GM19240 (cell line): Measurements from ENCODE around the gene CSTF2T.

Experiments
- DNase-seq: peaks from one replicate; pipeline ENCODE4 v3.0.0; 2011; ENCODE audit warnings: low spot score; ENCODE audit not compliant: insufficient read length

Gene CSTF2T, protein sequence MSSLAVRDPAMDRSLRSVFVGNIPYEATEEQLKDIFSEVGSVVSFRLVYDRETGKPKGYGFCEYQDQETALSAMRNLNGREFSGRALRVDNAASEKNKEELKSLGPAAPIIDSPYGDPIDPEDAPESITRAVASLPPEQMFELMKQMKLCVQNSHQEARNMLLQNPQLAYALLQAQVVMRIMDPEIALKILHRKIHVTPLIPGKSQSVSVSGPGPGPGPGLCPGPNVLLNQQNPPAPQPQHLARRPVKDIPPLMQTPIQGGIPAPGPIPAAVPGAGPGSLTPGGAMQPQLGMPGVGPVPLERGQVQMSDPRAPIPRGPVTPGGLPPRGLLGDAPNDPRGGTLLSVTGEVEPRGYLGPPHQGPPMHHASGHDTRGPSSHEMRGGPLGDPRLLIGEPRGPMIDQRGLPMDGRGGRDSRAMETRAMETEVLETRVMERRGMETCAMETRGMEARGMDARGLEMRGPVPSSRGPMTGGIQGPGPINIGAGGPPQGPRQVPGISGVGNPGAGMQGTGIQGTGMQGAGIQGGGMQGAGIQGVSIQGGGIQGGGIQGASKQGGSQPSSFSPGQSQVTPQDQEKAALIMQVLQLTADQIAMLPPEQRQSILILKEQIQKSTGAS

DNA sequence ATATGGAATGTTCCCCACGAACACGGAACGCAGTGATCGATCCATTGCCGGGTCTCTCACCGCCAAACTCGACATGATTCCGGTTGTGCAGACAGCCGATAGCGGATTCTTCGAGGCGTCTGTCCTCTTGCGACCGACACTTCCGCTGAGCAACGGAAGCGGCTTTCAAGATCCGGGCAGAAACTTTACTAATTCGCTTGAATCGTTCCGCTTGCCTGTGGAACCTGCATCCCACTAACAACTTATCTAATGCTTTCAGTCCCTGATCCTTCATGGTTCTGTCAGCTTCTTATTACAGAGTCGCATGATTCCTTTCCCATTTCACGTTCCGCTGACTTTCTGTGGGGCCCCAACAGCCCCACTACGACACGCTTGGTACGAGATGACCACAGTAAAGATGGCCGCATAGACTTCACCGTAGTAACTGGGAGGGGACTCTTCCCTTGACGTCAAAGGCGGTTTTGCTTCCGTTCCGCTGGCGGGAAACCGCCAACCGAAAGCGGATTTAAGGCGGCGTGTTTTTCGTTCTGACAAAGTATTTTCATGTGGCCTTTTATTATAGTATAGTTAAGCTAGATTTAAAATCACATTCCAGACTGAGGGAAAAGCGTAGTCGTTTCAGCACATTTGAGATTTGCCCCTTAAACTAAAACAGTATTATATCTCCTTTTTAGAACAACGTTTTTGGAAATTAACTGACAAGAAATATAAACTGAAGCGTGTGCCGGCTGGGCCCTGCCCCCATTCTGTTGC, at the start of gene CSTF2T:
TSS of gene CSTF2T (minus strand) at position 121 of the 753 bp plus-strand sequence. CDS start at position 75, 46 bp downstream.
- DNase-seq = peak; percentile 25

DNA sequence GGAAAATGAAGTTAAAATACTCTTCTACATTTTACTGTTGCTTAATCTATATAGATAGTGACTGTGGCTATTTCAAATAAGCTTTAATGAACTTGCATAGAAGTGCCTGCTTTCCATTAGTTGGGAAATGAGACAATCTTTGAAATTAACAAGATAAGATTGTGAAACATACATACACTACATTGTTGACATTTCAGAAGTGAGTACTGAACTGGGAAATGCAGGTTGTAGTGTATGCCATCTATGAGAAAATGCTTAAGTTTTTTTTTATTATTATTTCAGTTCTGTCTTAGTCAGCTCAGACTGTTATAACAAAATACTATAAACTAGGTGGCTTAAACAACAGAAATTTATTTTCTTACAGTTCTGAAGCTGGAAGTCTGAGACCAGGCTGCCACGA, 49.6 kb upstream of the CSTF2T start:
- no peak for DNase-seq

DNA sequence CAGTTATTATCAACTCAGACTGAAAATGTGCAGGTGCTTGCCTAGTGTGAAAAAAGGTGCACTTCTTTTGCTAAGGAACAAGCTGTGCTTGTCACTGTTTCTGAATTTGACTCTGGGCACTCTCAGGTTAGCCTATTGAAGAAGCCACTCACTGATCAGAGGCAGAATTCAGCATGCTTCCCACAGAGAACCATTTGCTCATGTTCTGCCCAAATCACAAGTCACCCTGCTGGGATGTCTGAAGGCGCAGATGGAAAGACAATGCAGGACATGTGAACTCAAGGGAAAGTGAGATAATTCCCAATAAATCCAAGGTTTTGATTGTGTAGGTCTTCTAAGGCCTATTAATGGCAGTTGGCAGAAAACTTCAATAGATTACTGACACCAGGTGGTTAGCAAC, 47.8 kb upstream of the CSTF2T start:
- DNase-seq = no peak

DNA sequence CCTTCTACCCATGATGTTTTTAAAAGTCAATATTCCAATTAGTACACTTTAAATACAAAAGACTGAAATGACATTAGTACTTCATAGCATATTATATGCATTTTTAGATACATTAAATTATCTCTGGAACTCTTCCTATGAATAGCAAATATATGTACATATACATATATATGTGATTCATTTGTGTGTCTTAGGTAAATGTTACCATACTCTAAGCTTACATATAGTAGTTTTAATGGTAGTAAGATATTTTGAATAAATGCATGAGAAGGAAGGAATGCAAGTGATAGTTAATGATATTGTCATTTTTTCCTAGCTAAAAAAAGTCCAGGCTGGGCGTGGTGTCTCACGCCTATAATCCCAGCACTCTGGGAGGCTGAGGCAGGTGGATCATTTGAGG, 46.0 kb upstream of the CSTF2T start:
- DNase-seq = no peak

DNA sequence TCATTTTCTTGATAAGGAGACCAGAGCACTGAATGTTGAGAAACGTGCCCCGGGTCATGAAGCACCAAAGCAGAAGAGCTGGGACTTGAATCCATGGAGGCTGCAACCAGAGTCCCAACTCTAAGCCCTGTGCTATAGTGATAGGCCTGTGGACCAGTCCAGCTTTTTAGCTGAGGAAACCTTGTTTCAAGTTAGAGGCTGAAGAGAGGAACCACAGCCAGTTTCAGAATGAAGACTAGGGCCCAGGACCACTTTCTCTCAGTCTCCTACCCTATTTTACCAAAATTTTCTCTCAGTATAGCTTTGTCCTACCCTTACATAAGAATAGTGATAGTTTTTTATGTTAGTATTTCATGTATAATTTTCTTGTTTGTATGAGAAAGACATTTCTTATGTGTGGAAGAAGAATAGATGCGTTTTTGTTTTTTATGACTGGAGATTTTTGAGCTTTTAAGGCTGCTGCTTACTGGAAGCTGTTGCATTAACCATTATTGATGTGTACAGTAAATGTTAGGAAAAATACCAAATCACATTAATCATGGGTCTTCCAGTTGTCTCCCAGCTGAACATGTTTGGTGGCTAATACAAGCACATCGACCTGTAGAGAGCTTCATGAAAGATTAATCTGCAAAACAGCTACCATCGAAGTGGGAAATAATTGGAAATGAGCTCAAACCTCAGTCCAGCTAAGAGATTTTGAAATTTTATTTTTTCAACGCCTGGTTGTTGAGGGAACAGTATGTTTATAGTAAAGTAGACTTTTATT, 45.0 kb upstream of the CSTF2T start:
- DNase-seq = no peak

DNA sequence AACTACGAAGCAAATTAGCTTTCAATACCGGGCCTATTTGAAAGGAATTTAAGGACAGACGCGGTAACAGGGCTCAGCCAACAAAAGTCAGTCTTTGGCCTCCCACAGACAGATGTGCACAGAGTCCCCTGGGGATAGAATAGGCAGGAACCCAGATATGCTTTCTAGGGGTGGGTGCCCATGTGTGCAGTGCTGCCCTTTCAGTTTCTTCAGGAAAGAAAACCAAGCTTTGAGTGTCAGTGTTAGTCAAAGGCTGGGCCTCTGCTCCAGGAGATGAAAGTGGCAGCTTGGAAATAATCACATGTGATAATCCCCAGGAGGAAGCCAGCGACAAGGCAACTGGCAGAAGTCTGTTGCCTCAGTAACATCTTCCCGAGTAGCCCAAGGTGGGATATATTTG, 43.8 kb upstream of the CSTF2T start:
- DNase-seq = no peak

DNA sequence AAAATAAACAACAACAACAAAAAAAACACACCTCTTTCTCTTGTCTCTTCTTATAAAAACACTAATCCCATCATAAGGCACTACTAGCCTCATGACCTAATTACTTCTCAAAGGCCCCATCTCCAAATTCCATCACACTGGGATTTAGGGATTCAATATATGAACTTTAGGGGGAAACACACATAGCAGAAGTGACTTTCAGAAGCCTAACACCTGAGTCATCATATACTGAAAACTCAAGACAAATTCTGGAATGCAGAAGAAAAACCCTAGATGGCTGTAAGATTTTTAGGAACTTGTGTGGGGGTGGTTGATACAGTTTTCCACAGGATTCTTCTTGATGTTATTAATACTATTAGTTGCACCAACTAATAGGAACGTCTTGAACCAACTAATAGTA, 33.7 kb upstream of the CSTF2T start:
- no peak for DNase-seq

DNA sequence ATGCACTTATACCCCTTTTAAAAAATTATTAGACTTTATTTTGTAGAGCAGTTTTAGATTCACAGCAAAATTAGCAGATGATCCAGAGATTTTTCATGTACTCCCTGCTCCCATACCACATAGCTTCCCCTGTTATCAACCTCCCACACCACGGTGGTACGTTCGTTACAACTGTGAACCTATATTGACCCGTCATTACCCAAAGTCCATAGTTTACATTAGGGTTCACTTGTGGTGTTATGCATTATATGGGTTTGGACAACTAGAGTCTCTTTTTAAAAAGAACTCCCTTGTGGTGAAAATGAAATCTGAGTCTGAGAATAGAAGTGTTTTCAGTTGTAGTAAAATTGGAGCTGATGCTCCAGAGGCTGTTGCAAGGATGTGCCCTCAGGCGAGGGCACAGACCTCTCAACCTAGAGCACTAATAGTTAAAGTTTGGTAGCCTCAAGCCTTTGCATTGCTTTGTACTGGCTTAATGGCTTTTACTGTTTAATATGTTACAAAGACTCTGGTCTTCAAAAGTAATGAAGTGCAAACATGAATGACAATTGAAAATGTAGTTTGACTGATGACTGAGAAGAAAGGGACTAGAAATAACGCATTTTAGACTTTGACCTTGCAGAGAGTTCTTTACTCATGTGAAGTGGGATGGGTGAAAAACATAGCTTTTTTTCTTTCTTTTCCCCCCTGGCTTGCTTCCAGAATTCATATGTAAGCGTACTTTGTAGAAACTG, 30.6 kb upstream of the CSTF2T start:
- no peak for DNase-seq

DNA sequence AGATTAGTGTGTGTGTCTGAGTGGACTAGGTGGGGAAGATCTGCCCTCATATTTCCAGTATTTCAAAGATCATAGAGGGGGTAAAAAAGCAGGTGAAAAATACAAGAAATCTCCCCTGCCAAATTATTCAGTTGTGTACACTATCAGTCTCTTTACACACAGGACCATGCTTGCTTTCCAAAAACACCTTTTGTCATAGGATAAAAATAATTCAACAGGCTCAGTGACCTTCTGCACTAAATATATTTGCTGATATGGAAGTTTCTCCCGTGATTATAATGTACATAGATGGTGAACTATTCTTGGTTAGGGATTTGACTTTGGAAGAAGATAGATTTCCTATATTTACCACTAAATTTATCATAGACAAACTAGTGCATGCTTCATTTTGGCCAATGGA, 24.6 kb upstream of the CSTF2T start:
- no peak for DNase-seq

DNA sequence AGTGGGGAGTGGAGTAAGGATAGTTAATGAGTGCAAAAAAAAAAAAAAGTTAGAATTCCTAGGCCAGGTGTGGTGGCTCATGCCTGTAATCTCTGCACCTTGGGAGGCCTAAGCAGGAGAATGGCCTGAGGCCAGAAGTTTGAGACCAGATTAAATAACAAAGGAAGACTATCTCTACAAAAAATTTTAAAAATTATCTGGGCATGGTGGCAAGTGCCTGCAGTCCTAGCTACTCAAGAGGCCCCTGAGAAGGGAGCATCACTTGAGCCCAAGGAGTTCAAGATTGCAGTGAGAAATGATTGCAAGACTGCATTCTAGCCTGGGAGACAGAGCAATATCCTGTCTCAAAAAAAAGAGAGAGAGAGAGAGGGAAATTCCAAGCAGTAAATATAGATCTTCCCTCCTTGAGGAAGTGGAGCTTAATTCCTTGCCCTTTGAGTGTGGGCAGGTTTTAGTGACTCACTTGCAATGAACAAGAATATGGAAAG, 19.5 kb upstream of the CSTF2T start:
- DNase-seq = no peak

DNA sequence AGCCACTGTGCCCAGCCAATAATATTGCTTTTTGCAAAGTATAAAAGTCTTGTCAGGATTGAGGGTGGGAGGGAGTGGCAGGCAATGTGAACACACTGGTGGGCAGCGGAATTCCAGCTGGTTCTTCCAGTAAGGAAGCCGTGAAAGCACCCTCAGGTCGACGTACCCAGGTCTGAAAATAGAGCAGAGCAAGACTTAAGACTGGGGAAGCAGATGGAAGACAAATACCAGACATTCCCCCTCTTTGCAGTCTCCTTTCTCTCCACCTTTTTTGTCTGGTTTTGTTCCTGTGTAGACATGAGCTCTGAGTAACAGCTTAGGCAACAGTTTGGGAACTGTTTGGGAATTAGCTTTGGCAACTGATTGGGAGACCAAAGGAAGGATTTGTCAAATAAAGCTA, 17.6 kb upstream of the CSTF2T start:
- DNase-seq = no peak

DNA sequence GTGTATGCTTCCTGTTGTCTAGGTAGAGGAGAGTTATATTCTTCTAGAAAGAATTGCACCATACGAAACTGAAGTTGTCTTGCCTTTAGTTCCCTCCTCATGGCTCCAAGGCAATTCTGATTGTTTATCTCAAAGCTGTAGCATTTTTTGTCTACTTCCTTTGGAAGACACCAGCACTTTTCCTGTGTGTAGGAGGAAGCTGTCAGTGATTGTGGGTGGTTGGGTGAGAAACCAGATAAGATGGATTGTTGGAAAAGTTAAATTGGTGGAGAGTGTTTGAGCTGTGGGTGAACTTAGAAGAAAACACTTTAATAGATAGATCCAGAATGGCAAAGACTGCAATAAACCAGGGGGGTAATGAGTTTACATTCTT, 12.1 kb upstream of the CSTF2T start:
- no peak for DNase-seq

DNA sequence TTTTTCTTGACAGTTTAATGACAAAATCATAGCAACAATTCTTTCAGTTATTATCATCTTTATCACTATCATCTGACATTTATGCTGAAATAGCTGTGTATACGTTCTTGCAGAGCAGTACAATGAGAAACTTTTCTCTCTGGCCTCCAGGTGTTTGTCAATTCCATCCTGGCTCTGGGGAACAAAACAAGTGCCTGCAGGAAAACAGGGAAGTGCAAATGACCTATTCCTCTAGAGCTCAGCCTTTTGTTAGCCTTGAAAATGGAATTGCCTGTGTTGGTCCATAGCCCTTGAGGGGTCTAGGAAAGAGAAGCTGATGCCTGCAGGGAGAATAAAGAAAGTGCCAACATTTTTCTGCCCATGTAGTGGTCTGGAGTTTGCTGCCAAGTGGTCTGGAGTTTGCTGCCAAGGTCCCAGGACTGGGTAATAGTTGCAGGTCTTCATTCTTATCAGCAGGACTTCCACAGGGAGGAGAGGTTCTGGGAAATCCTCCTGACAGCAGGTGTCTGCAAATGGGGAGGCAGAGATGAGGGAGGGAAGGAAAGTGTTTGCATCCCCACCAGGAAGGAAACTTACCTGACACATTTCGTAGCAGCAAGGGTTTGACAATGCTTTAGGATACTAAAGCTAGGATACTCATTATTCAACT, 10.1 kb upstream of the CSTF2T start:
- no peak for DNase-seq

DNA sequence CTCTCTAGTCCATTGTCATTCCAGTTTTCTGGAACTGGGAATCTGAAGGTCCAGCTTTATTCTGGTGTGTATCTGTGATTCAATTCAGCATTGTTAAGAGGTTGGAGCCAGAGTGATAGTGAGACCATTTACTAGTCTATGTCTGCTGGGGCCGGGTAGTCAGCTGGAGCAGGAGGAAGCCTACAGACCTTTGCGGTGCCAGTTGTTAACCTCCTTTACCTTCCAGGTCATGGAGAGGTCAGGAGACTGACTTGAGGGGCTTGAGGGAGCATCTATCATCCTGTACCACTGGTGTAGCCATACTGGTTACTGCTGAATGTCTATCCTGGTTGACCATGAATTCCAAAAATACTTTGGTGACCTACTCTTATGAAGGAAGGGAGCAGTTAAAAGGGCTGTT, 9.2 kb upstream of the CSTF2T start:
- DNase-seq = no peak

DNA sequence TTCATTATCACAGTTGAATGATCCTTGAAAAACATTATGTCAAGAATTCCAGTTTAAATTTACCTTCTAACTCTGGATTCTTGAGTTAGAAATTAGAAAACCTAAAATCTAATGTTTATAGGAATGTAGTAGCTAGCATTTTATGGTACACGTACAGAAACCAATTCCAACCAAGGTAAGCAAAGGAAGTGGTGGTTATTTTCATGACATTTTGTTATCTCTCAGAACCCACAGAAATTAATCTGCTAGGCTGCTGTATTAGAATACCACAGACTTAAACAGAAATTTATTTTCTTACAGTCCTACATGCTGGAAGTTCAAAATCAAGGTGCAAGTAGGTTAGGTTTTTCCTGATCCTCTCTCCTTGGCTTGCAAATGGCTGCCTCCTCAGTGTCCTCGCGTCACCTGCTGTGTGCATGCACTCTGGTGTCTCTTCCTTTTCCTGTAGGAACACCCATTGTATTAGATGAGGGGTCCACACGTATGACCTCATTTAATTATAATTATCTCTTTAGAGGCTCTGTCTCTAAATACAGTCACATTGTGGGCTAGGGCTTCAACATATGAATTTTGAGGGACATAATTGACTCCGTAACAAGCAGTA, 8.5 kb upstream of the CSTF2T start:
- no peak for DNase-seq

DNA sequence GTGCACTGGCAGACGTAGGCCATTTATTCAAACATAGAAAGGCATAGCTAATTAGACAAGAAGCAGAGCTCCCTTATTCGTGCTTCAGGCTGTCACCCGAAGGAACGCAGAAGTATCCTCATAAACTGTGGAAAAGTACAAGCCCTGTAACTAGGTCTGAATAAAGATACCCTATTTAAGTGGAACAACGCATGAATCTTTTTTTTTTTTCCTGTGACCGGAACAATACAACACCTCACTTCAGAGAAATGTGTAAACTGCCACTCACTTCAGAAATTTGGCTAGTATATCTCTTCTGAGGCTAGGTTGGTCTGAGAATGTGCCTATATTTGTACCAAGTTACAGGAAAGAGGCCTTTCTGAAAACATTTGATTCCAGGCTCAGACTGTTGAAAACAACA, 8.0 kb upstream of the CSTF2T start:
- no peak for DNase-seq

DNA sequence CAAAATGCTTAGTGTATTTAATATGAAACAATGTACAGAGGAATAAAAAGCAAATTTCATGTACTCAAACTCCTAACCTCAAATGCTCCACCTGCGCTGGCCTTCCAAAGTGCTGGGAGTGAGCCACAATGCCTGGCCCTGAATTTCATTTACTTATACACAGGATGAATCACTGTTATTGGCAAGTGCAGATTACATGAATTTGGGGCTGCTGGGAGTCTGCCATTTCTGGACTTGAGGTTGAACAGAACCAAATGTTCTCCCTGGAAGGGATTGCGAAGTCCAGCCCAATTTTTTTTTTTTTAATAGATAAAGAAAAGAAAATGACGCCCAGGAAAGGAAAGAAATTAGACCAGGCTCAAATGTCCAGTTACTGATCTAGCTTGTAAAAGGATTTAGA, 6.8 kb upstream of the CSTF2T start:
- no peak for DNase-seq

DNA sequence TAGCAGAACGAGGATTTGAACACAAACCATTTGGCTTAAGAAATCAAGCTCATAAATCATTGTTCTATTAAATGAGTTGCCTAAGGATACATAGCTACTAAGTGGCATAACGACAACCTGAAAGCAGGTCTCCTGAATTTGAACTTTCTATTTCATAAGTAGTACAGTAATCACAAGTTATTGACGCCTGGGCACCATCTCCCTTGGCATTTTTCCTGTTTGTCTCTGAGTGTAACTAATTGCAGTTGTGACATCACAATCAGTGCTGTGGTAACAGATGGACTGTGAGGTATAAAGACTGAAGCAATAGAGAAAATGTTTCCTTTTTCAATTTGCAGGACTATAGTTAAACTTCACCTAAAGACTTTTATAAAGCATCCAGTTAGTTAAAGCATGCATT, 6.4 kb upstream of the CSTF2T start:
- no peak for DNase-seq

DNA sequence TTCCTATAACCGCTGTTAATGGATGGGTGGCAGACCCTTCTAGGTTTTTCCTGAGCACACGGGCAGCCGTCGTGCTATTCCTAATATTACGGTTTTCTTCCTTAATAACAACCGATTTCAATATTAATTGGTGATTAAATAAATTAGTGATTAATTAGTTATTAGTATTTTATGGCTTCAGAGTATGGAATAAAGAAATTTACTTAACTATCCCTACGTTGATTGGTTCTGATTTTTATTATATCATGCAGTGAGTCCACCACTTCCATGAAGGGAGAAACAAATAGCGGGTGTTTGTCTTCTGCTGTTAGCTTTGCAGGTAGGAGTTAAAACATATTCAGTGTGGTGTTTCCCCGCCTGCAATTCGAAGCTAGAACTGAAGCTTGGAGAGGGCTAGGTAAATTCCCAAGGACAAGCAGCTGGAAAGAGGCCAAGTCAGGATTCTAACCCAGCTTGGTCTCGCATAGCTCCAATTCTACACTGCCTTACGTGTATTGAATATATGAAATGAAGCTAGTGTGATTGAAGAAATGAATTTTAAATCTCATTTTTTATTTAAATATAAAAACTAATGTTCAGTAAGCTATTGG, 928 bp upstream of the CSTF2T start:
- DNase-seq = no peak

DNA sequence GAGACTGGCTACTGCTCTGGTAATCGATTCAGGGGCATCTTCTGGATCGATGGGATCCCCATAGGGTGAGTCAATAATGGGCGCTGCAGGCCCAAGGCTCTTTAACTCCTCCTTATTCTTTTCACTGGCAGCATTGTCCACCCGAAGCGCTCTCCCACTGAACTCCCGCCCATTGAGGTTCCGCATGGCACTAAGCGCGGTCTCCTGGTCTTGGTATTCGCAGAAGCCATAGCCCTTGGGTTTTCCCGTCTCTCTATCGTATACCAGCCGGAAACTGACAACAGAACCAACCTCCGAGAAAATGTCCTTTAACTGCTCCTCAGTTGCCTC, 285 bp downstream of the CSTF2T start:
- no peak for DNase-seq
